IMR-90 (cell line): ENCODE results near the gene DRD2. TPM values are rescaled to one million over a fixed set of nuclear protein-coding genes. Genes with fewer than 3 reads are reported as not detected.
A peak's percentile ranks its signal among the peaks of the same experiment; 100 is the strongest.
"Not testable (repeated sequence)": the region's sequence is repeated elsewhere in the genome, so short reads cannot be mapped to it uniquely, and the experiment has no call there.

Experiments
- ATAC-seq: fragments of 200-7000 bp; cut with Tn5 transposase; 2 replicates; pipeline ENCODE4 v1.9.1; 2020; ENCODE audit warnings: low read depth, mild to moderate bottlenecking, moderate library complexity
- Bru-seq: library from RNA; stranded (reverse); fragments of 400-500 nt; gene quantifications from one replicate; lab custom pipeline; 2021; lab: Mats Ljungman, UMichigan
- BruChase-seq, 2 experiments: library from RNA; stranded (reverse); fragments of 400-500 nt; gene quantifications; one replicate each; lab custom pipeline; 2021; lab: Mats Ljungman, UMichigan
- BruUV-seq: library from RNA; stranded (reverse); fragments of 400-500 nt; replicated peaks from 2 replicates; lab custom pipeline; 2021; lab: Mats Ljungman, UMichigan
- CTCF ChIA-PET: fragments of 300-600 bp; formaldehyde crosslinking; extraction: SDS; loops from one replicate; lab custom pipeline; 2021; ENCODE audit warnings: antibody characterized with exemption; lab: Yijun Ruan, JAX
- POLR2A ChIA-PET: fragments of 300-600 bp; sonication (Branson Sonifier 250); formaldehyde crosslinking; loops from one replicate; lab custom pipeline; 2022; ENCODE audit warnings: antibody characterized with exemption; ENCODE audit not compliant: unreplicated experiment; lab: Charles Lee
- DNase-seq: peaks from one replicate; pipeline ENCODE4 v3.0.0; 2013
- H2AFZ ChIP-seq: replicated peaks from 2 replicates; pipeline ENCODE3; 2013; ENCODE audit warnings: low read length, mild to moderate bottlenecking; ENCODE audit not compliant: poor library complexity
- H2AK5ac ChIP-seq: 2 replicates; pipeline ENCODE4 v1.6.1; 2013; ENCODE audit warnings: low read depth, low read length, inconsistent platforms
- H2AK9ac ChIP-seq: replicated peaks from 2 replicates; pipeline ENCODE3; 2013; ENCODE audit warnings: mild to moderate bottlenecking, low read depth, low read length, moderate library complexity; ENCODE audit not compliant: poor library complexity
- H2BK120ac ChIP-seq: 2 replicates; pipeline ENCODE4 v1.6.1; 2013; ENCODE audit warnings: low read depth, low read length, inconsistent platforms
- H2BK15ac ChIP-seq: 3 replicates; pipeline ENCODE4 v1.6.1; 2013; ENCODE audit warnings: low read depth, low read length, inconsistent platforms
- H2BK20ac ChIP-seq: 2 replicates; pipeline ENCODE4 v1.6.1; 2013; ENCODE audit warnings: low read depth, mild to moderate bottlenecking, inconsistent platforms, low read length, moderate library complexity
- H2BK5ac ChIP-seq: 2 replicates; pipeline ENCODE4 v1.6.1; 2013; ENCODE audit warnings: mild to moderate bottlenecking, low read depth, low read length, inconsistent platforms; ENCODE audit not compliant: poor library complexity, severe bottlenecking
- H3K14ac ChIP-seq: replicated peaks from 2 replicates; pipeline ENCODE4 v1.6.1; 2013; ENCODE audit warnings: low read depth, low read length, inconsistent platforms
- H3K18ac ChIP-seq: 2 replicates; pipeline ENCODE4 v1.6.1; 2013; ENCODE audit warnings: low read depth, low read length, control low read depth
- H3K23ac ChIP-seq: 2 replicates; pipeline ENCODE4 v1.6.1; 2013; ENCODE audit warnings: low read depth, low read length, inconsistent platforms
- H3K27ac ChIP-seq: 2 replicates; pipeline ENCODE4 v1.5.1; 2013; ENCODE audit warnings: mild to moderate bottlenecking, control low read depth, low read length; ENCODE audit not compliant: insufficient read depth
- H3K27me3 ChIP-seq: 2 replicates; pipeline ENCODE4 v1.6.1; 2013; ENCODE audit warnings: low read length; ENCODE audit not compliant: control insufficient read depth, insufficient read depth
- H3K36me3 ChIP-seq: 2 replicates; pipeline ENCODE4 v1.6.1; 2013; ENCODE audit warnings: low read length, mixed read lengths; ENCODE audit not compliant: control insufficient read depth, insufficient read depth
- H3K4ac ChIP-seq: 2 replicates; pipeline ENCODE4 v1.6.1; 2013; ENCODE audit warnings: low read depth, low read length, inconsistent platforms
- H3K4me1 ChIP-seq: 2 replicates; pipeline ENCODE4 v1.6.1; 2013; ENCODE audit warnings: low read length, mixed read lengths; ENCODE audit not compliant: control insufficient read depth, insufficient read depth
- H3K4me2 ChIP-seq: 2 replicates; pipeline ENCODE4 v1.6.1; 2013; ENCODE audit warnings: low read depth, mild to moderate bottlenecking, control low read depth, low read length, moderate library complexity
- H3K4me3 ChIP-seq: 2 replicates; pipeline ENCODE4 v1.5.1; 2013; ENCODE audit warnings: low read depth, mild to moderate bottlenecking, control low read depth, low read length, moderate library complexity; ENCODE audit not compliant: insufficient read depth
- H3K56ac ChIP-seq: 2 replicates; pipeline ENCODE4 v1.6.1; 2013; ENCODE audit warnings: low read length, inconsistent platforms; ENCODE audit not compliant: insufficient read depth; ENCODE audit errors: extremely low read depth
- H3K79me1 ChIP-seq, 2 experiments: 2 replicates each; pipeline ENCODE4 v1.6.1; 2013; ENCODE audit warnings: low read length in 2 of 2, inconsistent platforms in 1 of 2, low read depth in 1 of 2
- H3K9ac ChIP-seq: 2 replicates; pipeline ENCODE4 v1.6.1; 2013; ENCODE audit warnings: low read depth, low read length, control low read depth
- H3K9me1 ChIP-seq: 2 replicates; pipeline ENCODE4 v1.6.1; 2013; ENCODE audit warnings: low read length, inconsistent platforms; ENCODE audit not compliant: insufficient read depth
- H3K9me3 ChIP-seq: 2 replicates; pipeline ENCODE4 v1.6.1; 2013; ENCODE audit warnings: low read length; ENCODE audit not compliant: control insufficient read depth, insufficient read depth
- H4K20me1 ChIP-seq: 2 replicates; pipeline ENCODE4 v1.6.1; 2013; ENCODE audit warnings: low read length, inconsistent platforms; ENCODE audit not compliant: insufficient read depth
- H4K5ac ChIP-seq: 2 replicates; pipeline ENCODE4 v1.6.1; 2013; ENCODE audit warnings: mild to moderate bottlenecking, low read depth, low read length, control low read depth
- H4K8ac ChIP-seq, 2 experiments: 2 replicates each; pipeline ENCODE4 v1.6.1; 2013; ENCODE audit warnings: low read depth in 2 of 2, low read length in 2 of 2, control low read depth in 1 of 2, inconsistent platforms in 1 of 2
- H4K91ac ChIP-seq: 2 replicates; pipeline ENCODE4 v1.6.1; 2013; ENCODE audit warnings: low read depth, low read length, inconsistent platforms; ENCODE audit not compliant: insufficient read depth
- BHLHE40 ChIP-seq: fragments of 150-350 bp; IDR thresholded peaks from 2 replicates; pipeline ENCODE4 v1.6.1; 2016; ENCODE audit warnings: mild to moderate bottlenecking, low read depth, low read length
- CHD1 ChIP-seq: IDR thresholded peaks from 2 replicates; pipeline ENCODE4 v1.6.1; 2012; ENCODE audit warnings: low read depth, low read length, improper control_type of control experiment
- NFE2L2 ChIP-seq: fragments of 150-350 bp; IDR thresholded peaks from 2 replicates; pipeline ENCODE4 v1.6.1; 2016; ENCODE audit warnings: low read depth, mild to moderate bottlenecking, low read length
- RAD21 ChIP-seq: IDR thresholded peaks from 2 replicates; pipeline ENCODE4 v1.6.1; 2012; ENCODE audit warnings: low read length, improper control_type of control experiment
- SMC3 ChIP-seq: fragments of 150-350 bp; IDR thresholded peaks from 2 replicates; pipeline ENCODE4 v1.6.1; 2016; ENCODE audit warnings: low read depth, mild to moderate bottlenecking, antibody characterized with exemption, low read length, moderate library complexity
- WGBS, 2 experiments: methylation state at CpG; one replicate each; pipeline versions ENCODE4 v1.1.5 to v1.1.7; 2013; ENCODE audit warnings: missing lambda C conversion rate in 2 of 2; ENCODE audit not compliant: insufficient read length in 1 of 2; ENCODE audit errors: extremely low coverage in 2 of 2; 5-methylcytosine and 5-hydroxymethylcytosine counted together
- dilution Hi-C: fragments of 300-500 bp; cut with HindIII; formaldehyde crosslinking; loops from one replicate; pipeline ENCODE4 v1.14.3; 2018; ENCODE audit warnings: low sequenced_read_pairs; ENCODE audit not compliant: unreplicated experiment
- in situ Hi-C: fragments of 300-500 bp; cut with MboI; formaldehyde crosslinking; loops from 3 replicates; pipeline ENCODE4 v1.14.3; 2019; ENCODE audit warnings: low sequenced_read_pairs, inconsistent platforms, mixed read lengths
- intact Hi-C: fragments of 100-400 bp; cut with micrococcal nuclease; formaldehyde crosslinking; loops from 2 replicates; pipeline ENCODE4 v1.10.0; 2022
- long read RNA-seq: library from polyadenylated mRNA; unstranded; transcript quantifications from one replicate; pipeline ENCODE4 v2.0.0, GENCODE V29; 2021; ENCODE audit not compliant: unreplicated experiment
- polyA plus RNA-seq, 3 experiments: library from polyadenylated mRNA; depleted of rRNA; stranded (reverse); fragments of >200 nt; gene quantifications; 2 replicates each; pipeline ENCODE4 v1.2.3, GENCODE V29; 2012; ENCODE audit warnings: low replicate concordance in 1 of 3
- total RNA-seq: library from RNA; depleted of rRNA; stranded (reverse); fragments of >200 nt; gene quantifications from 2 replicates; pipeline ENCODE4 v1.2.3, GENCODE V29; 2012; rRNA removed

DRD2 gene
- total RNA-seq (not detected in 2 replicates), polyA plus RNA-seq (2012; rRNA removed) (not detected in 2 replicates), Bru-seq, nascent RNA (not detected), BruChase-seq, experiment 1, labeled RNA remaining after a 6-hour chase (percentile 4 among the genes with signal in this experiment), BruChase-seq, experiment 2, labeled RNA remaining after a 2-hour chase (percentile 1 among the genes with signal in this experiment)
- polyA plus RNA-seq (2012; cell fraction: cytosol; rRNA removed) = not detected in 2 replicates
- not detected in 2 replicates for polyA plus RNA-seq (2012; cell fraction: nucleus; rRNA removed; ENCODE audit: low replicate concordance)
- long read RNA-seq = 0 reads

GRCh38 chr11:113475160-113475761, at the start of gene DRD2:
TSS of gene DRD2 (minus strand) at chr11:113475398. CDS start at chr11:113424651, 50,747 bp downstream.
- H3K23ac ChIP-seq = no peak within 1 kb of the TSS
- H3K56ac ChIP-seq = no peak within 1 kb of the TSS
- H3K79me1 ChIP-seq = no peaks in the 10 kb centered on the region
- intact Hi-C loops = no loop called here
- H3K9me3 ChIP-seq = no peaks in the 10 kb centered on the region
- no CpG with 5 or more reads among the region's 65 CpGs for WGBS, 2 experiments
- no TSS peak for BruUV-seq
- H4K91ac ChIP-seq = no peak within 1 kb of the TSS
- ATAC-seq (peak; percentile 59), DNase-seq (no peak)
- no peak within 1 kb of the TSS for H3K18ac ChIP-seq
- no peak within 1 kb of the TSS for H4K5ac ChIP-seq
- H3K4me3 ChIP-seq = no peak within 1 kb of the TSS
- H3K4me1 ChIP-seq = no peaks in the 10 kb centered on the region
- no peak within 1 kb of the TSS for H2AK9ac ChIP-seq
- TF ChIP-seq RAD21 = no peak
- no peak for TF ChIP-seq NFE2L2
- TF ChIP-seq SMC3 = no peak
- TF ChIP-seq CHD1 = no peak
- TF ChIP-seq BHLHE40 = no peak
- no peak within 1 kb of the TSS; the same call in 1 of the 2 replicates for H3K4me2 ChIP-seq
- no peak within 1 kb of the TSS for H3K14ac ChIP-seq
- H3K4ac ChIP-seq = no peak within 1 kb of the TSS
- H2AK5ac ChIP-seq = no peak within 1 kb of the TSS
- H3K9me1 ChIP-seq = no peaks in the 10 kb centered on the region
- no peaks in the 10 kb centered on the region for H3K36me3 ChIP-seq
- POLR2A ChIA-PET = no interaction called here
- in situ Hi-C loops = no loop called here
- H3K27me3 ChIP-seq = peaks cover 19% of the 10 kb centered on the region
- no peak within 1 kb of the TSS for H3K27ac ChIP-seq
- H2BK20ac ChIP-seq = no peak within 1 kb of the TSS
- CTCF ChIA-PET = interaction anchor here (0.6 kb wide), 1 partner anchor 942 kb away, joined by 5 read pairs; no protein-coding TSS in a partner anchor
- H2BK5ac ChIP-seq = no peak within 1 kb of the TSS
- H2AFZ ChIP-seq = peak within 1 kb of the TSS; percentile 68
- H2BK120ac ChIP-seq = no peak within 1 kb of the TSS
- no peak within 1 kb of the TSS for H3K9ac ChIP-seq
- H4K8ac ChIP-seq = no peak within 1 kb of the TSS
- dilution Hi-C loops = no loop called here
- no peak within 1 kb of the TSS for H2BK15ac ChIP-seq
- no peaks in the 10 kb centered on the region for H4K20me1 ChIP-seq

GRCh38 chr11:113523906-113524305, 48.7 kb upstream of the DRD2 start:
- H4K91ac ChIP-seq, H3K9ac ChIP-seq, H4K5ac ChIP-seq, H3K27ac ChIP-seq, in situ Hi-C loops, H3K4me1 ChIP-seq, H2AK9ac ChIP-seq, H3K4me2 ChIP-seq, H3K23ac ChIP-seq, H3K18ac ChIP-seq, H2BK5ac ChIP-seq, H3K9me1 ChIP-seq, H2AFZ ChIP-seq, H3K14ac ChIP-seq, H3K9me3 ChIP-seq, H3K56ac ChIP-seq, H3K27me3 ChIP-seq, CTCF ChIA-PET, ATAC-seq, POLR2A ChIA-PET, H3K79me1 ChIP-seq, H3K4ac ChIP-seq, H2BK15ac ChIP-seq, intact Hi-C loops, H4K20me1 ChIP-seq, H2BK20ac ChIP-seq, DNase-seq, H3K36me3 ChIP-seq, H2BK120ac ChIP-seq, H3K4me3 ChIP-seq, H4K8ac ChIP-seq, BruUV-seq, H2AK5ac ChIP-seq, dilution Hi-C loops: not testable (repeated sequence)
- 94% methylated on average over 9 of the region's 24 CpGs; no CpG with 5 or more reads in 1 of the 2 experiments for WGBS, 2 experiments
